T-helper 9 cell (primary cell): Measurements from ENCODE around the gene C2orf76.

ENCODE experiments used
- DNase-seq: peaks from one replicate; pipeline ENCODE4 v3.0.0-alpha.2; 2020

Gene C2orf76

DNA sequence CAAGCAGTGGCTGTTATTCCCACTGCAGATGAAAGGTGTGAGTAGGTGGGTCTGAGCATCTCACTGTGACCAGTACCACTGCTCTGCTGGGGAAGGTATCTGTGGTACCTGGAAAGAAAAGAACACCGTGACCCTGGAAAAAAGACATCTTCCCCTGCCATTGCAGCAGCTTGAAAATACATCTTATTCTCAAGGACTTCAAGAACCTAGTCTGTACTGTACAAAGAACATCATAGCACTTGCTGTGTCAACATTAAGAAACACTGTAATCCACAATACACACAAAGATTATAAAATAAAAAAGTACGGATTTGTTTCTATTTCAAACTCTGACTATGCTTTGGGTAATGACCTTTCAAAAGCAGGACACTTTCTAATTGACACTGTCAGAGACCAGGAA, 28.9 kb downstream of the C2orf76 start:
- no peak for DNase-seq

GRCh38 chr2:119333833-119334232, 32.8 kb downstream of the C2orf76 start:
- DNase-seq = no peak

DNA sequence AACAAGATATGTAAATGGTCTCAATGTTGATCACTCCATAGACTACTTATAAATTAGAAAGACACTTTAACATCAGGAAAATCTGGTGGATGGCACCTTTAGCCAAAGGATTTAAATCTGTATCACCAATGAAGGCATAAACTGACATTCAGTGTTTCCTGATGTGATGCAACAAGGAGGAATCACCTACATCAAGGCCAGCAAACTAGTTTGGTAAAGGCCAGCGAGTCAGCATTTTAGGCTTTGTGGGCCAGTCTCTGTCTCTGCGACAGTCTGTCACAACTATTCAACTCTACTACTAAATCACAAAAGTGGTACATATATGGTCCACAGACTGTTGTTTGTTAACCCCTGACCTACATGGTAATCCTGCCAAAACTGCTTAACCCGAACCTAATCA, 33.3 kb downstream of the C2orf76 start:
- no peak for DNase-seq

DNA sequence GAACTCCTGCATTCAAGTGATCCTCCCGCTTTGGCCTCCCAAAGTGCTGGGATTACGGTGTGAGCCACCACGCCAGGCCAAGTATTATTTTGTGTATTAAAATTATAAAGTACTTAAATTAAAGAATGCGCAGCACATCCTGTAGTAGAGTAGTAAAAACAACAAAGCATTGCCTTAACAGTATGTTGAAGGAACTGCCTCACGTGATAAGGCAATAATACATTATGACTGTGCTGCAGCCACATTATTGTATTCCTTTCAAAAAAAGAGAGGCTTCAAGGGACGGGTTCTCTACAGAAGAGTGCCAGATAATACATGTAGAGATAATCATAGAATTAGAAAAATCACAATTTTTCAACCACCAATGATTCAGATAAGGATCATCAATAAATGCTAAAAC, 33.7 kb downstream of the C2orf76 start:
- no peak for DNase-seq

GRCh38 chr2:119327431-119327830, 39.2 kb downstream of the C2orf76 start:
- DNase-seq = no peak

DNA sequence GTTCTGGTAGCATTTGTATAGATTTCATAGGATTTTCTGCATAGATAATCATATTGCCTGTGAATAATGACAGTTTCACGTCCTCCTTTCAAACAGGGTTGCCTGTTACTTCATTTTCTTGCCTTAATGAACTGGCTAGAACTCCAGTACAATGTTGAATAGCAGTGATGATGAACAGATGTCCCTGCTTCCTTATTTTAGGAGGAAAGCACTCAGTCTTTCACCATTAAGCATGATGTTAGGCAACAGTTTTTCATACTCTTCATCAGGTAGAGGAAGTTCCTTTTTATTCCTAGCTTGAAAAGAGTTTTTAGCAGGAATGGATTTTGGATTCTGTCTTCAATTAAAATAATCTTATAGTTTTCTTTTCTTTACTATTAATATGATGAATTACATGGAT, 39.7 kb downstream of the C2orf76 start:
- no peak for DNase-seq

- DNase-seq = no peak
These were observed 41.9 kb downstream of the C2orf76 start for GRCh38 chr2:119324685-119325270.

GRCh38 chr2:119323459-119323858, 43.2 kb downstream of the C2orf76 start:
- no peak for DNase-seq

DNA sequence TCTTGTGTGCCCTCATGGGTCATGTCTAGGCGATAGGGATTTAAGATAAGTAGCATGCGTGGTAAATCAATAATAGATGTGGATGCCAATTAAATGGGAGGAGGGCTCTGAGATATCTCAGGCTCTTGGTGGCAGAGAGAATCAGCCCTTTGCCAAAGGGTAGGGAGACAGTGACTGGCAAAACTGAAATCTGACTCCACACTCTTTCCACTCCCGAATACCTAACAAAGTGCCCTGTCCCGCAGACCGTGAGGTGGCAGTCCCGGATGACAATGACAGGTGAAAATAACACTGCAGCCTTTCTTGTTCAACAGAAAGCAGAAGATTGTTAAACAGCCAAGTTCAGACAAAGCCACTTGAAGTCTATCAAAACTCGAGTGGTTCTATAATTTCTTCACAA, 47.0 kb downstream of the C2orf76 start:
- DNase-seq = no peak

DNA sequence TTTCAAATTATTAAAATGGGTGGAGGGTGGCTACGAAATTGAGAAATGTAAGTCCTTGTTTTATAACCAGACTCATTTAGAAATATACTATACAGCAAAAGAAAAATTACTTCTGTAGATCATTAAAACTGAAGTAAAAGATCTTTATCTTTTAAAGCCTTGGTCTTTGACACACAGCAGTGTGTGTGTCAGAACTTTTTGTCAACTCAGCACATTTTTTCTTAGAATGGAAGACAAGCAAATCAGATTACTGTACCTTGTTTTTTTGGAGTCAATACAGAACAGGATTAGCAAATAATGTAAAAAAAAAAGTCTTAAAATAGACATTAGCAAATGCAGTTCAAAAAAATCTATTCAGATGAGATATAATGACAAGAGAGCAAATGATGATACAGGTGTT, 49.1 kb downstream of the C2orf76 start:
- no peak for DNase-seq

GRCh38 chr2:119316066-119316465, 50.6 kb downstream of the C2orf76 start:
- DNase-seq = no peak

- DNase-seq = no peak
These were observed 51.3 kb downstream of the C2orf76 start for GRCh38 chr2:119315241-119315925.

GRCh38 chr2:119311831-119312230, 54.8 kb downstream of the C2orf76 start:
- no peak for DNase-seq

- no peak for DNase-seq
These were observed 55.3 kb downstream of the C2orf76 start for GRCh38 chr2:119311371-119311770.

- no peak for DNase-seq
These were observed 57.8 kb downstream of the C2orf76 start for GRCh38 chr2:119308793-119309330.

- DNase-seq = no peak
These were observed 59.1 kb downstream of the C2orf76 start for GRCh38 chr2:119307419-119308140.

- DNase-seq = no peak
These were observed 60.4 kb downstream of the C2orf76 start for GRCh38 chr2:119306196-119306590.

- no peak for DNase-seq
These were observed 61.0 kb downstream of the C2orf76 start for GRCh38 chr2:119305497-119306195.

- no peak for DNase-seq
These were observed 61.8 kb downstream of the C2orf76 start for GRCh38 chr2:119304847-119305246.

DNA sequence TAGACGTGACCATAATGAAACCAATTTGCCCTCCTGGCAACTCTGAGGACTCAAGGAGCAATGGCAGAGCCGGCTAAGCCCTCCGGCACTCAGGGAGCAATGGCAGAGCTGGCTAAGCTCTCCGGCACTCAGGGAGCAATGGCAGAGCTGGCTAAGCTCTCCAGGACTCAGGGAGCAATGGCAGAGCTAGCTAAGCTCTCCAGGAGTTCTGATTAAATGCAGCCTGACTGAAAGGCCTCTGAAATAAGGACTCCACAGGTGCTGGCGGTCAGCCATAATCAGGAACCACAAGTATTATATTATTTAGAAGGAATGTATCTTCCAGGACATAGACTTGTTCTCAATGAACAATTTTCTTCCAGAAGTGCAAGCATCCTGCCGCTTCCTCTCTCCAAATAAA, 65.2 kb downstream of the C2orf76 start:
- DNase-seq = no peak

GRCh38 chr2:119295688-119296375, 70.8 kb downstream of the C2orf76 start:
- DNase-seq = no peak

GRCh38 chr2:119294671-119295070, 72.0 kb downstream of the C2orf76 start:
- DNase-seq = no peak

GRCh38 chr2:119293900-119294299, 72.7 kb downstream of the C2orf76 start:
- no peak for DNase-seq
